ENCODE measurements around the gene NKD2.

DNA sequence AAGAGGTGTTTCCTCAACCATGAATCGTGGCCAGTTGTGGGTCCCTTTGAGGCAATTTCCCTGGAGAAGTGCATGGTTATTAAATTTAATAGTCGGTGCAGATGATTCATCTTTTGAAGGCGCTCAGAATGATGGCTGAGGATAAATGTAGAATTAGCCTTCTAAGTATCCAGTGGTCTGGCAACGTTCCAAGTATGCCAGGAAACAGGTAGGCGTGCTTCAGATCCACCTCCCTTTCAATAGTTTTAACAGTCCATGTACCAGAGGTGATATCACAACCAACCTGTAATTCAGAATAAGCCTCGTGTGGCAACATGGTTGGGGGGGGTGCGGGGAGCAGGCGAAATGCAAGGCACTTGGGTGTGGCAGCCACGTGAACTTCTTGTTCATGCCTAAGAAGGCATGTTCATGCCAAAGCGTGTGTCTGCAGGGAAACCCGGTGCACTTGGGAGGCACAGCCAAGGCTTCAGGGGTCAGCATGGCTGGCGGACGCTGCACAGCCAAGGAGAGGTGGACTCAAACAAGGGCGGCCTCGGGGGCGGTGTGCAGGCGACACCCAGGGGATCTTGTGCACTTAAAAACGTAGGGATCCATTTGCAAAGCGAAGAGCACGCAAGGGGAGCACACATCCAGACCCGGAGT is 5.2 kb upstream of the NKD2 start:
- TF ChIP-seq POLR2AphosphoS5 (IDR thresholded peaks at IDR 0.05) (no peak), POLR2A (IDR thresholded peaks at IDR 0.05) (no peak)
- TF ChIP-seq, protein P1, sequence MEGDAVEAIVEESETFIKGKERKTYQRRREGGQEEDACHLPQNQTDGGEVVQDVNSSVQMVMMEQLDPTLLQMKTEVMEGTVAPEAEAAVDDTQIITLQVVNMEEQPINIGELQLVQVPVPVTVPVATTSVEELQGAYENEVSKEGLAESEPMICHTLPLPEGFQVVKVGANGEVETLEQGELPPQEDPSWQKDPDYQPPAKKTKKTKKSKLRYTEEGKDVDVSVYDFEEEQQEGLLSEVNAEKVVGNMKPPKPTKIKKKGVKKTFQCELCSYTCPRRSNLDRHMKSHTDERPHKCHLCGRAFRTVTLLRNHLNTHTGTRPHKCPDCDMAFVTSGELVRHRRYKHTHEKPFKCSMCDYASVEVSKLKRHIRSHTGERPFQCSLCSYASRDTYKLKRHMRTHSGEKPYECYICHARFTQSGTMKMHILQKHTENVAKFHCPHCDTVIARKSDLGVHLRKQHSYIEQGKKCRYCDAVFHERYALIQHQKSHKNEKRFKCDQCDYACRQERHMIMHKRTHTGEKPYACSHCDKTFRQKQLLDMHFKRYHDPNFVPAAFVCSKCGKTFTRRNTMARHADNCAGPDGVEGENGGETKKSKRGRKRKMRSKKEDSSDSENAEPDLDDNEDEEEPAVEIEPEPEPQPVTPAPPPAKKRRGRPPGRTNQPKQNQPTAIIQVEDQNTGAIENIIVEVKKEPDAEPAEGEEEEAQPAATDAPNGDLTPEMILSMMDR (IDR thresholded peaks at IDR 0.05 in 8 of 11, conservative IDR thresholded peaks at IDR 0.05 in 3 of 11) = no peak
